Sigmoid colon (tissue), 7 donors: ENCODE results near the gene MLXIP. TPM values are rescaled to one million over a fixed set of nuclear protein-coding genes. Genes with fewer than 3 reads are reported as not detected.

Experiments used
- DNase-seq: peaks from one replicate; pipeline ENCODE4 v3.0.0-alpha.2; 2019
- H3K27ac ChIP-seq, 4 donors: fragments of 200-600 bp; sonication (generic); one replicate each; pipeline ENCODE4 v1.5.1; 2016 to 2019; ENCODE audit warnings: mild to moderate bottlenecking in 1 of 4
- H3K27me3 ChIP-seq, 3 donors: fragments of 200-600 bp; sonication (generic); one replicate each; pipeline ENCODE4 v1.5.1; 2019; ENCODE audit warnings: mild to moderate bottlenecking in 1 of 3
- H3K36me3 ChIP-seq, 4 donors: fragments of 200-600 bp; sonication (generic); one replicate each; pipeline ENCODE4 v1.5.1; 2016 to 2019
- H3K4me1 ChIP-seq, 4 donors: fragments of 200-600 bp; sonication (generic); one replicate each; pipeline ENCODE4 v1.5.1; 2017 to 2019
- H3K4me3 ChIP-seq, 4 donors: fragments of 200-600 bp; sonication (generic); one replicate each; pipeline ENCODE4 v1.5.1; 2017 to 2019; ENCODE audit warnings: mild to moderate bottlenecking in 2 of 4, moderate library complexity in 1 of 4
- H3K9me3 ChIP-seq, 4 donors: fragments of 200-600 bp in 3 of 4; sonication (generic) in 3 of 4; one replicate each; pipeline versions ENCODE4 v1.5.1 to v1.6.1; 2013 to 2019
- CTCF ChIP-seq, 4 experiments: fragments of 450-650 bp in 3 of 4; fragments of 200-600 bp in 1 of 4; IDR thresholded peaks; one replicate each; pipeline ENCODE4 v1.5.1; 2016 to 2019; ENCODE audit warnings: antibody characterized with exemption in 4 of 4, mild to moderate bottlenecking in 3 of 4, moderate library complexity in 2 of 4
- EP300 ChIP-seq, 4 donors: sonication (generic); formaldehyde crosslinking; IDR thresholded peaks; one replicate each; pipeline ENCODE4 v1.6.1; 2017; ENCODE audit warnings: antibody characterized with exemption in 4 of 4
- POLR2A ChIP-seq, 2 donors: fragments of 450-650 bp; IDR thresholded peaks; one replicate each; pipeline ENCODE4 v1.6.1; 2016; ENCODE audit warnings: antibody characterized with exemption in 2 of 2, mild to moderate bottlenecking in 2 of 2, moderate library complexity in 2 of 2
- POLR2AphosphoS5 ChIP-seq, 4 donors: sonication (generic); formaldehyde crosslinking; IDR thresholded peaks; one replicate each; pipeline ENCODE4 v1.6.1; 2017; ENCODE audit warnings: antibody characterized with exemption in 4 of 4
- WGBS, 2 donors: extraction: QIAGEN DNeasy Blood & Tissue Kit; methylation state at CpG; one replicate each; pipeline ENCODE4 v1.1.7; 2013; 5-methylcytosine and 5-hydroxymethylcytosine counted together
- intact Hi-C: fragments of 100-400 bp; cut with DNase I; formaldehyde crosslinking; loops from one replicate; pipeline ENCODE4 v1.15.1; 2023
- polyA plus RNA-seq, 3 donors: library from polyadenylated mRNA; stranded (reverse); fragments of 200-250 nt; gene quantifications; one replicate each; pipeline ENCODE4 v1.2.3, GENCODE V29; 2013
- total RNA-seq, 4 donors: library from RNA; depleted of rRNA; stranded (reverse); fragments of >200 nt; gene quantifications; one replicate each; pipeline ENCODE4 v1.1.0, GENCODE V29; 2016
- donor health status: healthy with polysubstance abuse.
- donor health status: Bipolar disorder and iron deficiency.
- donor health status: healthy.

Gene MLXIP
- total and polyA plus RNA-seq, 7 donors = 15.6 to 141 (median 37.5) TPM

DNA sequence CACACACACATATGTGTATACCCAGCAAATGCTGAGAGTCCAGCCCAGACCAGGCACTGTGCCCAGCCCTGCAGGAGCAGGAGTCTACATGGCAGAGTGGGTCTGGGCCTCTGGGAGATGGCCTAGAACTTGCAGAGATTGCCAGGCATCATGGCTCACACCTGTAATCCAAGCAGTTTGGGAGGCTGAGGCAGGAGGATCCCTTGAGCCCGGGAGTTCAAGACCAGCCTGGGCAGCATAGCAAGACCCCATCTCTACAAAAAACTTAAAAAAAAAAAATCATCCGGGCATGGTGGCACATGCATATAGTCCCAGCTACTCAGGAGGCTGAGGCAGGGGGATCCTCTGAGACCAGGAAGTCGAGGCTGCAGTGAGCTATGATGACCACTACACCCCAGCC is 20.8 kb upstream of the MLXIP start:
- H3K4me3 ChIP-seq = no peak overlapping the region
- 94 to 97% methylated on average over 3 of the region's 3 CpGs for WGBS, 2 donors
- peaks cover 0 to 6% (median 0%) of the 10 kb centered on the region in 4 donors for H3K36me3 ChIP-seq
- no peaks in the 10 kb centered on the region for H3K27me3 ChIP-seq
- TF ChIP-seq POLR2AphosphoS5 (IDR thresholded peaks at IDR 0.05) (no peak), CTCF (IDR thresholded peaks at IDR 0.05) (no peak), POLR2A (IDR thresholded peaks at IDR 0.05) (no peak), EP300 (IDR thresholded peaks at IDR 0.05) (no peak)
- intact Hi-C loops = no loop called here
- H3K4me1 ChIP-seq = peaks cover 0 to 85% (median 66%) of the 10 kb centered on the region in 4 donors
- H3K27ac ChIP-seq = peak overlapping the region in 3 of 4 donors; percentile 93 to 96 (median 93)
- DNase-seq = no peak
- no peaks in the 10 kb centered on the region for H3K9me3 ChIP-seq

GRCh38 chr12:122058549-122059149 is 19.9 kb upstream of the MLXIP start:
- Histone ChIP-seq H3K36me3 (peaks cover 0 to 6% (median 0%) of the 10 kb centered on the region in 4 donors), H3K4me3 (peak overlapping the region in 1 of 4 donors; percentile 22), H3K9me3 (no peaks in the 10 kb centered on the region), H3K4me1 (peaks cover 0 to 94% (median 72%) of the 10 kb centered on the region in 4 donors), H3K27ac (peak overlapping the region in 3 of 4 donors; percentile 93 to 96 (median 93)), H3K27me3 (no peaks in the 10 kb centered on the region)
- WGBS, 2 donors = 95% methylated on average over 11 of the region's 11 CpGs
- intact Hi-C loops = no loop called here
- DNase-seq = no peak
- TF ChIP-seq CTCF (IDR thresholded peaks at IDR 0.05) (no peak), POLR2AphosphoS5 (IDR thresholded peaks at IDR 0.05) (no peak), EP300 (IDR thresholded peaks at IDR 0.05) (peak in 1 of 4 donors; percentile 2), POLR2A (IDR thresholded peaks at IDR 0.05) (no peak)

GRCh38 chr12:122059203-122059960 is 19.2 kb upstream of the MLXIP start:
- H3K36me3 ChIP-seq = peaks cover 0 to 6% (median 0%) of the 10 kb centered on the region in 4 donors
- no peaks in the 10 kb centered on the region for H3K9me3 ChIP-seq
- peak overlapping the region in 2 of 4 donors; percentile 16 to 22 for H3K4me3 ChIP-seq
- no peak for DNase-seq
- H3K4me1 ChIP-seq = peaks cover 0 to 97% (median 75%) of the 10 kb centered on the region in 4 donors
- intact Hi-C loops = no loop called here
- peak overlapping the region in 3 of 4 donors; percentile 93 to 96 (median 93) for H3K27ac ChIP-seq
- WGBS, 2 donors = 93 to 95% methylated on average over 28 of the region's 28 CpGs
- H3K27me3 ChIP-seq = no peaks in the 10 kb centered on the region
- TF ChIP-seq EP300 (IDR thresholded peaks at IDR 0.05) = peak in 1 of 4 donors; percentile 1
- TF ChIP-seq POLR2AphosphoS5 (IDR thresholded peaks at IDR 0.05) = peak in 3 of 4 donors; percentile 41 to 68 (median 61)
- TF ChIP-seq CTCF (IDR thresholded peaks at IDR 0.05) = no peak

DNA sequence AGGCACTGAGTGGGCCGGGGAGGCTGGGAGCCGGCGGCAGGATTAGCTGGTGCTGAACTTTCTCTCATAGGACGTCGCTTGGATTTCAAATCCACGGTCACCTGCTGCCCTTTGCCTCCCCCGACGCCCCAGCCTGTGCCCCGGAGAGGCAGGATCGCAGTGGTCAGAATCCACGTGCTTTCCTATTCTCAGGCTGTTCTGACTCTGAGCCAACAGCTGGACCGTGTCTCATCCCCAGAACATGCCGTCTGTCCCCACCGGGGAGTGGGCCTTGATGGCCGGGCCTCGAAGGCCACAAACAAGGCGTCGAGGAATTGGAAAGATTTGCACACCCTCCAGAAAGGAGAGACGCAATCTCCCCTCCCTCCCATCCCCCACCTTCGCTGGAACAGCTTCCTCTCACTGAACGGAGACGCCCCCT is 18.5 kb upstream of the MLXIP start:
- intact Hi-C loops = loop anchor here (5.0 to 10.0 kb wide), 2 partner anchors 37 to 255 kb away; partner anchors contain the start of gene SETD1B
- Histone ChIP-seq H3K4me3 (no peak overlapping the region), H3K36me3 (peaks cover 0 to 6% (median 0%) of the 10 kb centered on the region in 4 donors), H3K27ac (peak overlapping the region in 3 of 4 donors; percentile 93 to 96 (median 93)), H3K27me3 (no peaks in the 10 kb centered on the region), H3K4me1 (peaks cover 0 to 97% (median 75%) of the 10 kb centered on the region in 4 donors), H3K9me3 (no peaks in the 10 kb centered on the region)
- 80 to 85% methylated on average over 22 of the region's 22 CpGs for whole genome bisulfite sequencing, 2 donors
- DNase-seq = peak; percentile 74
- TF ChIP-seq CTCF (IDR thresholded peaks at IDR 0.05) (no peak), EP300 (IDR thresholded peaks at IDR 0.05) (no peak), POLR2A (IDR thresholded peaks at IDR 0.05) (no peak), POLR2AphosphoS5 (IDR thresholded peaks at IDR 0.05) (peak in 3 of 4 donors; percentile 17 to 39 (median 37))
